Sigmoid colon (tissue), 7 donors: Measurements from ENCODE around the gene PIP5K1A. TPM values are rescaled to one million over a fixed set of nuclear protein-coding genes. Genes with fewer than 3 reads are reported as not detected.
"Not testable (repeated sequence)": the region's sequence is repeated elsewhere in the genome, so short reads cannot be mapped to it uniquely, and the experiment has no call there.

ENCODE experiments used
- DNase-seq: peaks from one replicate; pipeline ENCODE4 v3.0.0-alpha.2; 2019
- H3K27ac ChIP-seq, 4 donors: fragments of 200-600 bp; sonication (generic); one replicate each; pipeline ENCODE4 v1.5.1; 2016 to 2019; ENCODE audit warnings: mild to moderate bottlenecking in 1 of 4
- H3K27me3 ChIP-seq, 3 donors: fragments of 200-600 bp; sonication (generic); one replicate each; pipeline ENCODE4 v1.5.1; 2019; ENCODE audit warnings: mild to moderate bottlenecking in 1 of 3
- H3K36me3 ChIP-seq, 4 donors: fragments of 200-600 bp; sonication (generic); one replicate each; pipeline ENCODE4 v1.5.1; 2016 to 2019
- H3K4me1 ChIP-seq, 4 donors: fragments of 200-600 bp; sonication (generic); one replicate each; pipeline ENCODE4 v1.5.1; 2017 to 2019
- H3K4me3 ChIP-seq, 4 donors: fragments of 200-600 bp; sonication (generic); one replicate each; pipeline ENCODE4 v1.5.1; 2017 to 2019; ENCODE audit warnings: mild to moderate bottlenecking in 2 of 4, moderate library complexity in 1 of 4
- H3K9me3 ChIP-seq, 4 donors: fragments of 200-600 bp in 3 of 4; sonication (generic) in 3 of 4; one replicate each; pipeline versions ENCODE4 v1.5.1 to v1.6.1; 2013 to 2019
- EP300 ChIP-seq, 4 donors: sonication (generic); formaldehyde crosslinking; IDR thresholded peaks; one replicate each; pipeline ENCODE4 v1.6.1; 2017; ENCODE audit warnings: antibody characterized with exemption in 4 of 4
- POLR2A ChIP-seq, 2 donors: fragments of 450-650 bp; IDR thresholded peaks; one replicate each; pipeline ENCODE4 v1.6.1; 2016; ENCODE audit warnings: antibody characterized with exemption in 2 of 2, mild to moderate bottlenecking in 2 of 2, moderate library complexity in 2 of 2
- POLR2AphosphoS5 ChIP-seq, 4 donors: sonication (generic); formaldehyde crosslinking; IDR thresholded peaks; one replicate each; pipeline ENCODE4 v1.6.1; 2017; ENCODE audit warnings: antibody characterized with exemption in 4 of 4
- WGBS, 2 donors: extraction: QIAGEN DNeasy Blood & Tissue Kit; methylation state at CpG; one replicate each; pipeline ENCODE4 v1.1.7; 2013; 5-methylcytosine and 5-hydroxymethylcytosine counted together
- intact Hi-C: fragments of 100-400 bp; cut with DNase I; formaldehyde crosslinking; loops from one replicate; pipeline ENCODE4 v1.15.1; 2023
- polyA plus RNA-seq, 3 donors: library from polyadenylated mRNA; stranded (reverse); fragments of 200-250 nt; gene quantifications; one replicate each; pipeline ENCODE4 v1.2.3, GENCODE V29; 2013
- total RNA-seq, 4 donors: library from RNA; depleted of rRNA; stranded (reverse); fragments of >200 nt; gene quantifications; one replicate each; pipeline ENCODE4 v1.1.0, GENCODE V29; 2016
- TF ChIP-seq, protein P1 (sequence below), 4 experiments: fragments of 450-650 bp in 3 of 4; fragments of 200-600 bp in 1 of 4; IDR thresholded peaks; one replicate each; pipeline ENCODE4 v1.5.1; 2016 to 2019; ENCODE audit warnings: antibody characterized with exemption in 4 of 4, mild to moderate bottlenecking in 3 of 4, moderate library complexity in 2 of 4
- donor health status: healthy with polysubstance abuse.
- donor health status: Bipolar disorder and iron deficiency.
- donor health status: healthy.

PIP5K1A gene
- total and polyA plus RNA-seq, 7 donors, result 9.6 to 51.5 (median 33.2) TPM

DNA sequence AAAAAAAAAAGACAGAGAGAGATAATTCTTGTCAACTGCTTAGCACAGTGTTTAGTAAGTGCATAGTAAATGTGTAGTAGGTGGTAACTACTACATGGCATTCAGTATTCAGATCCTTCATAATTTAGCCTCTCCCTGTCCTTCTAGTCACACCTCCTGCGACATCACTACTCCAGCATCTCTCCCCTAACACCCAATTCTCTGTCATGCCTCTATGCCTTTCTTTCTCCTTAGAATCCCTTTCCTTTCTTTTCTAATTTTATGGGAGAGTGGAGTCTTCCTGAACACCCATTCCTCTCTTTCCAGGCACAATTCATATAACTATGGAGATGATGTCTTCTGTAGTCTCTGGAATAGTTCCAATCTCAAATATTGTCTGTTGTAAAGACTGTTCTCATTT lies 4.5 kb upstream of the PIP5K1A start:
- TF ChIP-seq POLR2A (IDR thresholded peaks at IDR 0.05), result no peak
- no peak for TF ChIP-seq EP300 (IDR thresholded peaks at IDR 0.05)
- TF ChIP-seq, protein P1, sequence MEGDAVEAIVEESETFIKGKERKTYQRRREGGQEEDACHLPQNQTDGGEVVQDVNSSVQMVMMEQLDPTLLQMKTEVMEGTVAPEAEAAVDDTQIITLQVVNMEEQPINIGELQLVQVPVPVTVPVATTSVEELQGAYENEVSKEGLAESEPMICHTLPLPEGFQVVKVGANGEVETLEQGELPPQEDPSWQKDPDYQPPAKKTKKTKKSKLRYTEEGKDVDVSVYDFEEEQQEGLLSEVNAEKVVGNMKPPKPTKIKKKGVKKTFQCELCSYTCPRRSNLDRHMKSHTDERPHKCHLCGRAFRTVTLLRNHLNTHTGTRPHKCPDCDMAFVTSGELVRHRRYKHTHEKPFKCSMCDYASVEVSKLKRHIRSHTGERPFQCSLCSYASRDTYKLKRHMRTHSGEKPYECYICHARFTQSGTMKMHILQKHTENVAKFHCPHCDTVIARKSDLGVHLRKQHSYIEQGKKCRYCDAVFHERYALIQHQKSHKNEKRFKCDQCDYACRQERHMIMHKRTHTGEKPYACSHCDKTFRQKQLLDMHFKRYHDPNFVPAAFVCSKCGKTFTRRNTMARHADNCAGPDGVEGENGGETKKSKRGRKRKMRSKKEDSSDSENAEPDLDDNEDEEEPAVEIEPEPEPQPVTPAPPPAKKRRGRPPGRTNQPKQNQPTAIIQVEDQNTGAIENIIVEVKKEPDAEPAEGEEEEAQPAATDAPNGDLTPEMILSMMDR (IDR thresholded peaks at IDR 0.05), result no peak
- TF ChIP-seq POLR2AphosphoS5 (IDR thresholded peaks at IDR 0.05), result no peak
- intact Hi-C loops, result loop anchor here (2.0 to 10.0 kb wide), 2 partner anchors 147 to 201 kb away; partner anchors contain the start of gene PSMB4
- Histone ChIP-seq H3K4me1 (peaks cover 0 to 22% (median 18%) of the 10 kb centered on the region in 4 donors), H3K27ac (no peak overlapping the region), H3K4me3 (no peak overlapping the region), H3K36me3 (no peaks in the 10 kb centered on the region), H3K27me3 (no peaks in the 10 kb centered on the region), H3K9me3 (no peaks in the 10 kb centered on the region)
- DNase-seq, result no peak
- 51 to 86% methylated on average over 1 of the region's 1 CpG for WGBS, 2 donors

DNA sequence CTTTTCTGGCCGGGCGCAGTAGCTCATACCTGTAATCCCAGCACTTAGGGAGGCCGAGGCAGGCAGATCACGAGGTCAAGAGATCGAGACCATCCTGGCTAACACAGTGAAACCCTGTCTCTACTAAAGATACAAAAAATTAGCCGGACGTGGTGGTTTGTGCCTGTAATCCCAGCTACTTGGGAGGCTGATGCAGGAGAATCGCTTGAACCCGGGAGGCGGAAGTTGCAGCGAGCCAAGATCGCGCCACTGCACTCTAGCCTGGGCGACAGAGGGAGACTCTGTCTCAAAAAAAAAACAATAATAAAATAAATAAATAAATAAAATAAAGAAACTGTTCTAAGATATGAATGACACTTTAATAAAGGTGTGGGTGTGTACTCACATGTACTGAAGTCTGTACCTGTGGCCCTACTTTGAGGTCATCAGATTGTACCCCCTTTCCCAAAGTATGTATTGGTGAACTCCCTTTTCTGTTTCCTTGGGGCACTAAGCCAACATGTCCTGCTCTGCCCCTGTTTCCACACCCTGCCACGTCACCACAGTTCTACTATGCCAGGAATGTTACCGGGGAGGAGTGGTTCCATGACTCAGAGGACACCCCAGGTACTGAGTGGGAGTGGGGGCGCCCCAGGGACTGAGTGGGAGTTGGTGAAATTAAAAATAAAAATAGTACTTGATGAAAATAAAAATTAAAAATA lies 3.3 kb upstream of the PIP5K1A start:
- not testable (repeated sequence) for H3K9me3 ChIP-seq, H3K27me3 ChIP-seq, H3K36me3 ChIP-seq, H3K4me3 ChIP-seq
- H3K27ac ChIP-seq, result peak overlapping the region in 2 of 4 donors; percentile 93 to 95
- peak; percentile 80 for DNase-seq
- peaks cover 0 to 23% (median 19%) of the 10 kb centered on the region in 4 donors for H3K4me1 ChIP-seq
- 22 to 73% methylated on average over 17 of the region's 17 CpGs for WGBS, 2 donors
- intact Hi-C loops, result loop anchor here (2.0 to 10.0 kb wide), 3 partner anchors 132 to 200 kb away; partner anchors contain the start of genes PI4KB and PSMB4

DNA sequence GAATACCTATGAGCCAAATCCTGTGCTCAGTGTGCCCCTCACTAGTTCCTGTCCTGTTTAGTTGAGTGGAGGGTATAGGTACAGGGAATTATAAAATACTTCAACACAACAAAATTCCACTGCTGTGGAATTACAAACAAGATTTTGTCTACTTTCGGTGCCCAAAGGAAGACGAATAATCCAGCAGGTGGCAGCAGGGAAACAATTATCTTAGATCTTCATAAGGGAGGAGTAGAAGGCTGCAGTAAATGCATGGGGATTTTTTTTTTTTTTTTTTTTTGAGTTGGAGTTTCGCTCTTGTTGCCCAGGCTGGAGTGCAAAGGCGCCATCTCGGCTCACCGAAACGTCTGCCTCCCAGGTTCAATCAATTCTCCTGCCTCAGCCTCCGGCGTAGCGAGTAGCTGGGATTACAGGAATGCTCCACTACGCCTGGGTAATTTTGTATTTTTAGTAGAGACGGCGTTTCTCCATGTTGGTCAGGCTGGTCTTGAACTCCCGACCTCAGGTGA lies 2.0 kb upstream of the PIP5K1A start:
- peak; percentile 78 for DNase-seq
- TF ChIP-seq, protein P1 (IDR thresholded peaks at IDR 0.05), result peak; percentile 46 to 58 (median 49)
- TF ChIP-seq POLR2AphosphoS5 (IDR thresholded peaks at IDR 0.05) (peak in 2 of 4 donors; percentile 16 to 19), EP300 (IDR thresholded peaks at IDR 0.05) (no peak), POLR2A (IDR thresholded peaks at IDR 0.05) (no peak)
- Histone ChIP-seq H3K4me1 (peaks cover 0 to 32% (median 28%) of the 10 kb centered on the region in 4 donors), H3K4me3 (peak overlapping the region in 1 of 4 donors; percentile 20), H3K27ac (peak overlapping the region; percentile 90 to 95 (median 93)), H3K9me3 (no peaks in the 10 kb centered on the region), H3K27me3 (no peaks in the 10 kb centered on the region), H3K36me3 (no peaks in the 10 kb centered on the region)
- intact Hi-C loops, result loop anchor here (5.0 to 10.0 kb wide), 2 partner anchors 131 to 198 kb away; partner anchors contain the start of genes PI4KB and PSMB4
- WGBS, 2 donors, result 14 to 39% methylated on average over 14 of the region's 14 CpGs

DNA sequence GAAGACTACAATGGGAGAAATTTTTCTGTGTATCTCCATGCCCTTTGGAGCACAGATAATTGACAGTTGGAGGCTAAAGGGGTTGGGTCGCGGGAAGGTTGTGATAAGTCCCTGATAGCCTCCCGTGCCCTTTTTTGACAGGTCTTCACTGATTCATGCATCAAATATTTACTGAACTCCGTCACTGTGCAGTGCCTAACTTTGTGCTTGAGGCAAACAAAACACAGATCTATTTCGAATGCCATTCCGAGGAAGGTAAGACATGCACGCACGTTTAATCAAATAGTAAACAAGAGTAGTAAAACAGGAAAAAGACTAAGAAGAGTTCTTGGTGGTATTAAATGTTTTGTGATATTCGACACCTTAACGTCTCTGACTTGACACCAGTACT lies 494 bp upstream of the PIP5K1A start:
- Histone ChIP-seq H3K27ac (peak overlapping the region; percentile 90 to 95 (median 93)), H3K4me3 (peak overlapping the region; percentile 62 to 88 (median 70)), H3K36me3 (peaks cover 0 to 8% (median 2%) of the 10 kb centered on the region in 4 donors), H3K9me3 (no peaks in the 10 kb centered on the region), H3K4me1 (peaks cover 0 to 45% (median 38%) of the 10 kb centered on the region in 4 donors), H3K27me3 (no peaks in the 10 kb centered on the region)
- TF ChIP-seq POLR2AphosphoS5 (IDR thresholded peaks at IDR 0.05) (no peak), POLR2A (IDR thresholded peaks at IDR 0.05) (no peak), EP300 (IDR thresholded peaks at IDR 0.05) (no peak)
- TF ChIP-seq, protein P1 (IDR thresholded peaks at IDR 0.05), result no peak
- WGBS, 2 donors, result 4 to 16% methylated on average over 10 of the region's 10 CpGs
- DNase-seq, result no peak
- intact Hi-C loops, result loop anchor here (1.0 to 10.0 kb wide), 3 partner anchors 56 to 197 kb away; partner anchors contain the start of genes PI4KB, PSMB4 and PSMD4
